GM04504 (cell line): ENCODE results near the gene LGALS1.
"Not testable (repeated sequence)": the region's sequence is repeated elsewhere in the genome, so short reads cannot be mapped to it uniquely, and the experiment has no call there.

Source experiments
- DNase-seq: peaks from one replicate; pipeline ENCODE4 v3.0.0-alpha.2; 2012; ENCODE audit warnings: low read depth

The LGALS1 gene

GRCh38 chr22:37690407-37690806 is 15.0 kb downstream of the LGALS1 start:
- DNase-seq: no peak

GRCh38 chr22:37690901-37691504 is 15.6 kb downstream of the LGALS1 start:
- no peak for DNase-seq

DNA sequence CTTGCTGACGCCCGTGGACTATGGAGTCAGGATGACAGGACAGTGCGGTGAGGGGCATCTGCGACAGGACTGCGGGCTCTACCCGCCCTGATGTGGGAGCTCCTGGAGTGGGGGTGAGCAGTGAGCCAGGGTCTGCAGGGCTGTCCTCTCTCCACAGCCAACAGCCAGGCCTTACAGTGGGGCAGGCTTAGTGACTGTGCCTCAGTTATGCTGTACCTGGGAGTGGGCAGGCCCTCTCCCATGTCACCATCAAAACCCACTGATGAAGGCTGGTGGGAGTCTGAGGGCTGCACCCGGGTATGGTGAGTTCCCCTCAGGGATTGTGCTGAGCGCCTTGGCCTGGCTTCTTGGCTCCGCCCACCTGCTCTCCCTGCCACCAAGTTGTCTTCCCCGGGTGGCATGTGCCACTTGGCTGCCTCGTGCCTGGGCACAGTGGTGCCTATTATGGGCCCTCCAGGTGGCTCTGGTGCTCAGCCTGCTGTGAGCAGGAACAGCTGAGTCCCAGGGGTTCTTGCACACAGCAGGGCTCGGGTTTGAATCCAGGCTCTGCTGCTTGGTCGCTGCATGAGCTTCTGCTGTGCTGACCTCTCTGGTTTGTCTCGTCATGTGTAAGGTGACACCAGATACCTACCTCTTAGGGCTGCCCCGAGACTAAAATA is 17.3 kb downstream of the LGALS1 start:
- DNase-seq: no peak

- not testable (repeated sequence) for DNase-seq
These were observed 18.7 kb downstream of the LGALS1 start for GRCh38 chr22:37694131-37694530.

DNA sequence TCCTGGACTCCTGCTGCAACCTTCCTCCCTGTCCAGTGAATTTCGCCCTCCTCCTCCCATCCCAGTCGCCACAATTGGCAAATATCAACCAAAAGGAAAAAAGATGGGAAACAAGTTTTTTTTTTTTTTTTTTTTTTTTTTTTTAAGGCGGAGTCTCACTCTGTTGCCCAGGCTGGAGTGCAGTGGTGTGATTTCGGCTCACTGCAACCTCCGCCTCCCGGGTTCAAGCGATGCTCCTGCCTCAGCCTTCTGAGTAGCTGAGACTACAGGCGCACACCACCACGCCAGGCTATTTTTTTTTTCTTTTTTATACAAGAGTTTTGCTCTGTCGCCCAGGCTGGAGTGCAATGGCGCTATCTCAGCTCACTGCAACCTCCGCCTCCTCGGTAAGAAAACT is 20.8 kb downstream of the LGALS1 start:
- DNase-seq: not testable (repeated sequence)

DNA sequence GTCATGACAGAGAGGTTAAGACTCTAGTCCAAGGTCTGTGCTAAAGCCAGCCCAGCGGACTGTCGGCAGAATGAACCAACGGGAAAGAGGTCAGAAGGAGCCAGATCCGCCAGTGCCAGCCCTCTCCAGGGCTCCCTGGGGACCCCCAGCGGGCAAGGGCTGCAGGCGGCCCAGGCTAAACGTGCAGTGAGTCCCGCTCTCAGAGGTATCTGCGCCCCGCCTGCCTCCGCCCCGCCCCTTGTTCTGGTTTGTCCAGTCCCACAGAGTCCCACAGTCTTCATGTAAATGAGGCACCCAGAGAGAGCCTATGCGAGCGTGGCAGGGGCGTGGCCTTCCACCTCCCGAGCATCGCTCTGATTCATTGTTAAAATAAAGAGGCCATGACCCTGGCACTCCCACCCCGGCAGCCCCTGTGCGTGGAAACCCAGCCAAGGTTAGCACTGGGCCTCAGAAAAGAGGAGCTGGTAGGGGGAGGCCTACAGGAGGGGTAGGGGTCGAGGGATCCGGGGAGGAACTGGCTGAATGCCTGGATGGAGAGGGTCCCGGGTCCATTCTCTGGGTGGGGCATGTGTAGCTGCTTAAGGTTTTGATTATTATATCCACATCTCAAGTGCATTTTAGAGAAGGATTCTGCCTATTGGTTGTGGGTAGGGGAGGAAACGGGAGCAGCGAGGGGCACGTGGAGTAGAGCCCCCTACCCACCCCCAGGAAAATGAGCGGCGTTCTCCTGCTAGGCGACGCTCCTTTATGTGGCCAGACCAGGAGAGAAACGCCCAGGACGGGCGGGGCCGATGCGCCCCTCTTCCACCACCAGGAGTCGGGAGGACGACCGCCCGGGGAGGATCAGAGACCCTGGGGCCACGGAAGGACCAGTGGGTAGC is 21.5 kb downstream of the LGALS1 start, which contains the start of gene TRIOBP:
TRIOBP (plus strand) TSS at position 392 of the 881 bp plus-strand sequence. CDS start 4,318 bp downstream, outside the sequence.
- peak; percentile 83 for DNase-seq

GRCh38 chr22:37697538-37697835 is 22.1 kb downstream of the LGALS1 start:
- DNase-seq: no peak

DNA sequence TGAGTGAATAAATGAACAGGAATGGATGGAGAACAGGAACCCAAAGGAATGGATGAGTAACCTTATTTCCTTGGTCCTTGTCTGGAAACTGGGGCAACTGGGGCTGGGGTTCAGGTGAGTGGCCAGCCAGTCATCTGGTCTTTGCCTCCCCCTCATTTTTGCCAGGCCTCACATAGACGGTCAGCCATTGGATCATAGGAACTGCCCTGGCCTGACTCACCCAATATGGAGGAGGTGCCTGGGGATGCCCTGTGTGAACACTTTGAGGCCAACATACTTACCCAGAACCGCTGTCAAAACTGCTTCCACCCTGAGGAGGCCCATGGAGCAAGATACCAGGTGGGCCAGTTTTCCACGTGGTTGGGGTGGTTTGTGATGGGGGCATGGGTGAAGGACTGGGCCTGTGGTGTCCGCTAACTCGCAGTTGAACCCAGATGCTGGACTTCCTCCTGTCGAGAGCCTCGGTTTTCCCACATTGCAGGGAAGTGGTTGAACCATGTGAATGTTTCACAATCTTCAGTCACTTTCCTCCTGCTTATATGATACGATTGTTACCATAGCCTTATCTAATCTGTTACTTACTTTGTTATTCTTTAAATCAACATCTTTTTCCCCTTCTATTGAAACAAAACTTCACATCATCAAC is 25.8 kb downstream of the LGALS1 start:
- DNase-seq: no peak

- DNase-seq: no peak
These were observed 28.5 kb downstream of the LGALS1 start for GRCh38 chr22:37703906-37704305.

DNA sequence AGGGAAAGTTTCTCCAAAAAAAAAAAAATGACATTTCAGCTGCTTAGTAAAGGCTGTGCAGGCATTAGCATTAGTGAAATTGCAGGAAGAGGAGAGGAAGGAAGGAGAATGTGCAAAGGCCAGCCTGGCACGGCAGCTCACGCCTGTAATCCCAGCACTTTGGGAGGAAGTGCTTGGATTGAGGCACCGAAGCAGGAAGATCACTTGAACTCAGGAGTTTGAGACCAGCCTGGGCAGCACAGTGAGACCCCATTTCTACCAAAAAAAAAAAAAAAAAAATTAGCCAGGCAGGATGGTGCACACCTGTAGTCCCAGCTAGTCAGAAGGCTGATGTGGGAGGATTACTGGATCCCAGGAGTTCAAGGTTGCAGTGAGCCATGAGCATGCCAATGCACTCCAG is 29.2 kb downstream of the LGALS1 start:
- no peak for DNase-seq

GRCh38 chr22:37705205-37705604 is 29.8 kb downstream of the LGALS1 start:
- no peak for DNase-seq

GRCh38 chr22:37708580-37709444 is 33.4 kb downstream of the LGALS1 start:
- DNase-seq: no peak

DNA sequence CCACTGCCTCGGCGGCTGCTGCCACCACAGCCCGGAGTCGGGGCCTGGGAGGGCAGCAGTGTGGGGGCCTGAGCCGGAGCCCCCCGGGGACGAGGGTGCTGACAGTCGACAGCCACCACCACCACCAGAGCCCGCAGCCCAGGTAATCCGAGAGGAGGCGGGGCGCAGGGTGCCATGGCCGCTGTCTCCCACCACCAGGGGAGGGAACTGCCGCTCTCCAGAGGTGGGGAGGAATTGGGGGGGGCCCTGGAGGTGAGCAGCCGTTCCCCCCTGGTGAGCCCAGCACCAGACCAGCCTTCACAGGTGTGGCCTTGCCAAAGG is 34.0 kb downstream of the LGALS1 start:
- DNase-seq: no peak

DNA sequence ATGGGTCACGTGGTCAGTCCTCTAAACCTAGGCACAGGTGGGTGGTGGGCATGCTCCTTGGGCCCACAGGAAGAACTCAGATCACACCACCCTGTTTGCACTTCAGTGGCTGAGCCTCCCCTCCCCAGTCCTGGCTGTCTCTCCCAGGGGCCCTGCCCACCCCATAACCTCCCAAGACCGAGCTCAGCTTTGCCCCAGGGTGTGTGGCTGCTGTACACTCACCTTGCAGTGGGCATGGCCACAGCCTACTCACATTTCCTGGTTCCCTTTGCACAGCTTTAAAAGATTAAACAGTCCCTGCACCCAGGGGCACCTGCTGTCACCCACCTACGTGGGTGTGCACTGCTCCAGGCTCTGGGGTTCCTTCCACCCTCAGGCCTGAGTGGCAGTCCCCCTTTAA is 35.2 kb downstream of the LGALS1 start:
- DNase-seq: no peak

DNA sequence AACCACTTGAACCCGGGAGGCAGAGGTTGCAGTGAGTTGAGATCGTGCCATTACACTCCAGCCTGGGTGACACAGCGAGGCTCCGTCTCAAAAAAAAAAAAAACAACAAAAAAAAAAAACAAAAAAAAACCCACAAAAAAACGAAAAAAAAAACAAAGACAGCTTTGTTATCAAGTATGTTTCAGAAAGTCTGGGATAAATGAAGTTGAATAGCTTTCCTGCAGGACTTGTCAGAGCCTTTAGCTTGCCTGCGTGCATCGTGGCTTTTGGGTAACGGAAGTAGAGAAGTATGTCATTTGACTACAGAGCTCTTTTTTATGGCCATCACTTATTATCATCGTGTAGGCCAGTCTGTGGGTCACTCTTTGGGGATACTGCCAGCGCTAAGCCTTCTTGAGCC is 36.1 kb downstream of the LGALS1 start:
- DNase-seq: no peak

DNA sequence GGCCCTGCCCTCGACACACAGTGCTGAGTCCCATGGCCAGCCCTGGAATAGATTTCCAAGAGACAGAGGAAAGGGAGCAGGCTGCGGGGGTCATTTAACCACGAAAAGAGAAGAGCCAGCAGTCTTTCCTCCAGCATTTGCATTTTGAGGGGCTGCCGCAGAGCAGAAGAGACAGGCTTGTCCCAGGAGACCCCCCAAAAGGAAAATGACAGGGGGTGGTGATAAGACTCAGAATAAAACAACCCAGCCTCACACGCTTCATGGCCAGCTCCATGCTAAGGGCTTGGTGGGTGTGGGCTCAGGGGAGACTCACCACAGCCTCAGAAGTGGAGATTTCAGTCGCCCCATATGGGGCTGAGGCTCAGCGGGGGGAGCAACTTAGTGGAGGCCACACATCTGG is 38.3 kb downstream of the LGALS1 start:
- DNase-seq: no peak

- no peak for DNase-seq
These were observed 39.2 kb downstream of the LGALS1 start for GRCh38 chr22:37714634-37715033.

DNA sequence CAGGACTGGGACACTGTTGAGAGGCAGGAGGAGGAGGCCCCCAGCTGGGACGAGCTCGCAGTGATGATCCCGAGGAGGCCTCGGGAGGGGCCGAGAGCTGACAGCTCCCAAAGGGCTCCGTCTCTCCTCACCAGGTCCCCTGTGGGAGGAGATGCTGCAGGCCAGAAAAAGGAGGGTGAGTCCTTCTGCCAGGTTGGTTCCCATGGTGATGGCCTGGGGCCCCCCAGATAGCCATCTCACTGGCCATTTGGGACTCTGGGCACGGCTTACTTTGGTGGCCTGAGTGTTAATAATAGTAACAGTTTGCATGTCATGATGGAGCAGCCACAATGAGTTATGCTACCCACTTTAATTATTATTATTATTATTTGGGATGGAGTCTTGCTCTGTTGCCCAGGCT is 40.3 kb downstream of the LGALS1 start:
- DNase-seq: no peak

DNA sequence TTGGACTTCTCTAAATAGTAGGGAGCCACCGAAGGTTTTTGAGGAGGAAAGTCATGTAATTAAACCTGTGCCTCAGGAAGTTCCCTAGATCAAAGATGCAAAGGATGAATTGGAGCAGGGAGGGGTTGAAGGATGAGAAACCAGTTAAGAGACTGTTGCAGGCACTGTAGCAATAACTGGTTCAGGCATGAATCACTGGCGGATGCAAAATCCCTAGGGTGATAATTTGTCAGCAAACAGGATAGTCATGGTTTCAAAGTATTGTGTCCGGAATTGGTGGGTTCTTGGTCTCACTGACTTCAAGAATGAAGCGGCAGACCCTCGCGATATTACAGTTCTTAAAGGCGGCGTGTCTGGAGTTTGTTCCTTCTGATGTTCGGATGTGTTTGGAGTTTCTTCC is 41.3 kb downstream of the LGALS1 start:
- peak; percentile 56 for DNase-seq

DNA sequence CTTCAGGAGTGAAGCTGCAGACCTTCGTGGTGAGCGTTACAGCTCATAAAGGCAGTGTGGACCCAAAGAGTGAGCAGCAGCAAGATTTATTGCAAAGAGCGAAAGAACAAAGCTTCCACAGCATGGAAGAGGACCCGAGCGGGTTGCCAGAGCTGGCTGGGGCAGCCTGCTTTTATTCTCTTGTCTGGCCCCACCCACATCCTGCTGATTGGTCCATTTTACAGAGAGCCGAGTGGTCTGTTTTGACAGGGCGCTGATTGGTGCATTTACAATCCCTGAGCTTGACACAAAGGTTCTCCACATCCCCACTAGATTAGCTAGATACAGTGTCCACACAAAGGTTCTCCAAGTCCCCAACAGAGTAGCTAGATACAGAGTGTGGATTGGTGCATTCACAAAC is 41.8 kb downstream of the LGALS1 start:
- DNase-seq: not testable (repeated sequence)

DNA sequence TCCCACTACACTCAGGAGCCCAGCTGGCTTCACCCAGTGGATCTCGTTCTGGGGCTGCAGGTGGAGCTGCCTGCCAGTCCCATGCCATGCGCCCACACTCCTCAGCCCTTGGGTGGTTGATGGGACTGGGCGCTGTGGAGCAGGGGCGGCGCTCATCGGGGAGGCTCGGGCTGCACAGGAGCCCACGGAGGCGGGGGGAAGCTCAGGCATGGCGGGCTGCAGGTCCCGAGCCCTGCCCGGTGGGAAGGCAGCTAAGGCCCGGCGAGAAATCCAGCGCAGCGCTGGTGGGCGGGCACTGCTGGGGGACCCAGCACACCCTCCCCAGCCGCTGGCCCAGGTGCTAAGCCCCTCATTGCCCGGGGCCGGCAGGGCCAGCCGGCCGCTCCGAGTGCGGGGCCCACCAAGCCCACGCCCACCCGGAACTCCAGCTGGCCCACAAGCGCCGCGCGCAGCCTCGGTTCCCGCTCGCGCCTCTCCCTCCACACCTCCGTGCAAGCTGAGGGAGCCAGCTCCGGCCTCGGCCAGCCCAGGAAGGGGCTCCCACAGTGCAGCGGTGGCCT is 42.4 kb downstream of the LGALS1 start:
- not testable (repeated sequence) for DNase-seq
